K562 (cell line): ENCODE data around the gene WASF1. TPM values are rescaled to one million over a fixed set of nuclear protein-coding genes. Genes with fewer than 3 reads are reported as not detected.

ENCODE experiments used
- ATAC-seq: fragments of 200-7000 bp; cut with Tn5 transposase; 3 replicates; pipeline ENCODE4 v1.9.1; 2020; ENCODE audit warnings: moderate library complexity
- BruUV-seq: library from RNA; stranded (reverse); fragments of 400-500 nt; replicated peaks from 2 replicates; lab custom pipeline; 2021; lab: Mats Ljungman, UMichigan
- CTCF ChIA-PET: fragments of 300-600 bp; formaldehyde crosslinking; extraction: SDS; loops from one replicate; lab custom pipeline; 2021; ENCODE audit warnings: low intra/inter-chr PET ratio; lab: Yijun Ruan, JAX
- POLR2A ChIA-PET: fragments of 300-600, 350-650 bp; sonication (Branson Sonifier 250); formaldehyde crosslinking; extraction: SDS; loops from one replicate; lab custom pipeline; 2021; ENCODE audit warnings: antibody characterized with exemption, inconsistent platforms; lab: Yijun Ruan, JAX
- DNase-seq, 4 experiments: peaks; one replicate each; pipeline versions ENCODE4 v3.0.0 to v3.0.0-alpha.2; 2011 to 2018; ENCODE audit warnings: low spot score in 3 of 4, mixed read lengths in 3 of 4; ENCODE audit errors: extremely low read depth in 1 of 4
- FAIRE-seq: peaks from 2 replicates; lab custom pipeline; 2011; peaks lifted over from hg19 to GRCh38; lab: Jason Lieb, UNC
- H2AFZ ChIP-seq: 2 replicates; pipeline ENCODE4 v1.6.0; 2011; ENCODE audit warnings: low read depth, low read length, control low read depth, inconsistent platforms
- H3K27ac ChIP-seq: fragments of 200-600 bp; 3 replicates; pipeline ENCODE4 v1.8.0; 2011; ENCODE audit warnings: low read depth, mild to moderate bottlenecking, control low read depth, inconsistent platforms, low read length, moderate library complexity, mixed read lengths; ENCODE audit errors: extremely low read depth
- H3K27me3 ChIP-seq, 2 experiments: fragments of 300-600 bp in 1 of 2; 2 replicates in 1 of 2; 3 replicates in 1 of 2; pipeline versions ENCODE4 v1.6.0 to v1.8.0; 2011; ENCODE audit warnings: inconsistent platforms in 2 of 2, low read length in 2 of 2, mild to moderate bottlenecking in 1 of 2, mixed read lengths in 1 of 2, moderate library complexity in 1 of 2; ENCODE audit not compliant: control insufficient read depth in 2 of 2, insufficient read depth in 2 of 2
- H3K36me3 ChIP-seq: fragments of 300-600 bp; 3 replicates; pipeline ENCODE4 v1.8.0; 2011; ENCODE audit warnings: mild to moderate bottlenecking, low read length, inconsistent platforms; ENCODE audit not compliant: control insufficient read depth, insufficient read depth
- H3K4me1 ChIP-seq, 2 experiments: fragments of 200-600 bp in 1 of 2; replicated peaks in 1 of 2; 2 replicates in 1 of 2; 3 replicates in 1 of 2; pipeline versions ENCODE4 v1.5.1 to v1.8.0; 2011; ENCODE audit warnings: inconsistent platforms in 2 of 2, low read length in 2 of 2, mild to moderate bottlenecking in 1 of 2, mixed read lengths in 1 of 2, moderate library complexity in 1 of 2; ENCODE audit not compliant: control insufficient read depth in 2 of 2, insufficient read depth in 2 of 2
- H3K4me2 ChIP-seq: 2 replicates; pipeline ENCODE4 v1.6.1; 2011; ENCODE audit warnings: low read length, control low read depth, inconsistent platforms, mixed read lengths; ENCODE audit not compliant: insufficient read depth
- H3K4me3 ChIP-seq: fragments of 200-600 bp; sonication (generic), shearing (Covaris generic); 2 replicates; pipeline ENCODE4 v1.5.1; 2016; ENCODE audit warnings: control low read depth, inconsistent platforms
- H3K79me2 ChIP-seq: fragments of 200-600 bp; 3 replicates; pipeline ENCODE4 v1.8.0; 2011; ENCODE audit warnings: low read length, inconsistent platforms; ENCODE audit not compliant: control insufficient read depth, insufficient read depth
- H3K9ac ChIP-seq, 2 experiments: 2 replicates each; pipeline versions ENCODE4 v1.6.0 to v1.6.1; 2011; ENCODE audit warnings: low read depth in 2 of 2, low read length in 2 of 2, control low read depth in 1 of 2, inconsistent platforms in 1 of 2, mild to moderate bottlenecking in 1 of 2, mixed read lengths in 1 of 2; ENCODE audit not compliant: insufficient read depth in 1 of 2
- H3K9me1 ChIP-seq: one replicate; pipeline ENCODE4 v1.6.0; 2011; ENCODE audit warnings: inconsistent platforms, mild to moderate bottlenecking, low read length, moderate library complexity; ENCODE audit not compliant: control insufficient read depth, insufficient read depth
- H3K9me3 ChIP-seq: replicated peaks from 2 replicates; pipeline ENCODE4 v1.5.1; 2011; ENCODE audit warnings: low read depth, low read length, inconsistent platforms; ENCODE audit not compliant: control insufficient read depth, insufficient read depth
- H4K20me1 ChIP-seq: replicated peaks from 2 replicates; pipeline ENCODE4 v1.6.1; 2011; ENCODE audit warnings: low read length, inconsistent platforms, mixed read lengths; ENCODE audit not compliant: control insufficient read depth, insufficient read depth
- ADNP ChIP-seq: fragments of 200-800 bp; sonication (Bioruptor generic); IDR thresholded peaks from 2 replicates; pipeline ENCODE4 v1.6.1; 2016; ENCODE audit warnings: missing genetic modification characterization, missing compliant biosample characterization
- AFF1 ChIP-seq, 2 experiments: fragments of 450-650 bp; IDR thresholded peaks; 2 replicates each; pipeline ENCODE4 v1.6.1; 2018; ENCODE audit warnings: mild to moderate bottlenecking in 2 of 2, low read depth in 1 of 2; ENCODE audit not compliant: partially characterized antibody in 2 of 2
- BACH1 ChIP-seq: fragments of 200-800 bp; sonication (Bioruptor generic); IDR thresholded peaks from 2 replicates; pipeline ENCODE4 v1.6.1; 2016; ENCODE audit warnings: missing genetic modification characterization, missing compliant biosample characterization
- FOXP4 ChIP-seq: sonication (generic); formaldehyde crosslinking; IDR thresholded peaks from 2 replicates; pipeline ENCODE4 v1.8.0; 2022; ENCODE audit warnings: mild to moderate bottlenecking, missing genetic modification reagents, borderline replicate concordance
- IFI16 ChIP-seq: fragments of 250-450 bp; sonication (Bioruptor Pico); IDR thresholded peaks from 2 replicates; pipeline ENCODE4 v2.1.2; 2022; ENCODE audit warnings: mild to moderate bottlenecking, inconsistent platforms
- ILK ChIP-seq: fragments of 450-650 bp; IDR thresholded peaks from 2 replicates; pipeline ENCODE4 v1.6.1; 2016; ENCODE audit warnings: missing genetic modification characterization, low read depth, mild to moderate bottlenecking, missing compliant biosample characterization, moderate library complexity, borderline replicate concordance
- SAP30 ChIP-seq: fragments of 200-600 bp; sonication (generic); IDR thresholded peaks from 2 replicates; pipeline ENCODE4 v1.6.1; 2012; ENCODE audit warnings: borderline replicate concordance, low read depth, mild to moderate bottlenecking, moderate library complexity, low read length, control low read depth, inconsistent platforms; ENCODE audit not compliant: insufficient read depth, poor library complexity, severe bottlenecking
- TGIF2 ChIP-seq: sonication (generic); formaldehyde crosslinking; IDR thresholded peaks from 2 replicates; pipeline ENCODE4 v1.8.1; 2022; ENCODE audit warnings: mild to moderate bottlenecking, missing genetic modification reagents, moderate library complexity
- ZBTB9 ChIP-seq: fragments of 450-650 bp; formaldehyde crosslinking; IDR thresholded peaks from 2 replicates; pipeline ENCODE4 v1.4.0; 2020; ENCODE audit warnings: mild to moderate bottlenecking, moderate library complexity
- ZNF121 ChIP-seq: sonication (generic); formaldehyde crosslinking; conservative IDR thresholded peaks from 2 replicates; pipeline ENCODE4 v1.8.0; 2022; ENCODE audit warnings: missing genetic modification reagents
- ZNF24 ChIP-seq: fragments of 450-650 bp; IDR thresholded peaks from 2 replicates; pipeline ENCODE4 v1.6.1; 2016
- ZNF431 ChIP-seq: sonication (generic); formaldehyde crosslinking; IDR thresholded peaks from 2 replicates; pipeline ENCODE4 v1.8.0; 2022; ENCODE audit warnings: mild to moderate bottlenecking, missing genetic modification reagents
- ZNF717 ChIP-seq: fragments of 250-450 bp; sonication (Bioruptor Pico); IDR thresholded peaks from 2 replicates; pipeline ENCODE4 v1.5.0; 2021
- WGBS: fragments of 100-300 bp; shearing (Covaris generic); methylation state at CpG from one replicate; pipeline ENCODE4 v1.1.6; 2016; ENCODE audit warnings: low coverage, mixed read lengths; ENCODE audit not compliant: insufficient coverage; ENCODE audit errors: missing lambda C conversion rate; 5-methylcytosine and 5-hydroxymethylcytosine counted together
- in situ Hi-C: fragments of 300-500 bp; cut with MboI; formaldehyde crosslinking; loops from 4 replicates; pipeline ENCODE4 v1.15.0; 2018; ENCODE audit warnings: inconsistent platforms, mixed read lengths
- intact Hi-C: fragments of 100-400 bp; cut with micrococcal nuclease; formaldehyde crosslinking; loops from 2 replicates; pipeline ENCODE4 v1.14.2; 2022
- polyA plus RNA-seq, 8 experiments: library from polyadenylated mRNA; depleted of rRNA in 4 of 8; stranded (reverse) in 5 of 8; unstranded in 3 of 8; fragments of >200 nt; fragmentation: Nextera tagmentation in 2 of 8; fragmentation: Illumina TruSeq in 1 of 8; extraction: Ambion mirVana in 2 of 8; extraction: Trizol in 1 of 8; gene quantifications; 2 replicates each; pipeline versions ENCODE4 v1.2.1 to v1.2.3, GENCODE V29; 2011 to 2014; ENCODE audit warnings: inconsistent platforms in 1 of 8, missing spikeins in 1 of 8
- total RNA-seq, 7 experiments: library from RNA; depleted of rRNA in 6 of 7; stranded (reverse); fragments of >200 nt in 6 of 7; fragmentation: Illumina TruSeq in 2 of 7; extraction: Trizol in 2 of 7; gene quantifications; 2 replicates each; pipeline versions ENCODE4 v1.2.1 to v1.2.3, GENCODE V29; 2011 to 2021; ENCODE audit warnings: low replicate concordance in 1 of 7

Gene WASF1
- total and polyA plus RNA-seq, 9 of the 15 experiments (the other 6 are each of a cell fraction or from before 2014, with no cell fraction given) = 2.1 to 18.2 (median 7.4) TPM

- Histone ChIP-seq H3K4me1 (peaks cover 12 to 13% of the 10 kb centered on the region in 2 experiments; a peak in 4 of 5 replicates), H3K9me3 (no peaks in the 10 kb centered on the region), H3K4me2 (peak within 1 kb of the TSS; percentile 88), H3K36me3 (peaks cover 17% of the 10 kb centered on the region), H2AFZ (peak within 1 kb of the TSS; percentile 98), H3K9ac (peak within 1 kb of the TSS; percentile 89 to 98), H3K4me3 (peak within 1 kb of the TSS; percentile 88), H3K79me2 (peaks cover 53% of the 10 kb centered on the region), H3K27me3 (no peaks in the 10 kb centered on the region), H3K9me1 (no peaks in the 10 kb centered on the region), H3K27ac (peak within 1 kb of the TSS; percentile 94), H4K20me1 (no peaks in the 10 kb centered on the region; the same call in 1 of the 2 replicates)
- FAIRE-seq (no peak), ATAC-seq (peak; percentile 42), DNase-seq (peak; percentile 51 to 75 (median 58))
- intact Hi-C loops (no loop called here), in situ Hi-C loops (no loop called here)
- POLR2A ChIA-PET = interaction anchor here (0.7 to 1.9 kb wide), 5 partner anchors 8 to 490 kb away, joined by 3 to 5 read pairs (median 3); no protein-coding TSS in a partner anchor
- WGBS = under 1% methylated on average over 28 of the region's 28 CpGs
- no TSS peak for BruUV-seq
- CTCF ChIA-PET = interaction anchor here (1.1 kb wide), 1 partner anchor 210 kb away, joined by 3 read pairs; no protein-coding TSS in a partner anchor
- TF ChIP-seq IFI16 (CRISPR knock-in tag) = no peak
- TF ChIP-seq SAP30 = no peak
- 0 out of 2 replicates have a peak, but pooled peaks have one; percentile 38 for TF ChIP-seq BACH1 (tag)
- no peak for TF ChIP-seq FOXP4 (CRISPR knock-in tag)
- TF ChIP-seq TGIF2 (CRISPR knock-in tag) = no peak
- TF ChIP-seq ZNF717 = no peak
- peak in 1 of 2 experiments; percentile 21 for TF ChIP-seq AFF1 (IDR thresholded peaks at IDR 0.05; ENCODE audit: low read depth in 1 of 2, partially characterized antibody in 2 of 2)
- TF ChIP-seq ZNF431 (CRISPR knock-in tag) = no peak
- no peak for TF ChIP-seq ZBTB9 (CRISPR knock-in tag)
- no peak for TF ChIP-seq ZNF121 (CRISPR knock-in tag)
- TF ChIP-seq ADNP (tag) = no peak
- no peak for TF ChIP-seq ILK
- no peak for TF ChIP-seq ZNF24
Measured at GRCh38 chr6:110180228-110181008, 948 bp upstream of the WASF1 start, which contains the start of gene CDC40. TSS of gene CDC40 (plus strand) at chr6:110180427. CDS start at chr6:110180445, 18 bp downstream.
